ENCODE results near the gene SPRY1.
A peak's percentile ranks its signal among the peaks of the same experiment; 100 is the strongest.

The SPRY1 gene

DNA sequence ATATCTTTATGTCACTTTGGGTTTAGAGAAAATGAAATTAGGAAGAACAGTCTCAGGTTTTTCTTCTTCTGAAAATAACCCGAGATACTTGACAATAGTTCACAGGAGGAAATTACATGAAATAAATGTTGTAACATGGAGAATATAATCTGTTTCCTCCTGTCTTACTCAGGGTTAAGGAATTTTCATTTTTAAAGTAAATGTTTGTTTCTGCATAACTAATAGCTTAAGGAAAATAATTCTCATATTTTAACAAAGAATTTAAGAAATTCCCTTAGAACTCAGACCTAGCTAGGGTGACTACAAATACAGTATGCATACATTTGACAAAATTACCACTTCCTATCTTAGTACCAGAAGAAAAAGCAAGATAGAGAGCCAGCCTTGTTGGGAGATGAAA lies 17.2 kb upstream of the SPRY1 start:
- DNase-seq (ENCODE audit: low spot score): no peak

GRCh38 chr4:123380728-123381716 lies 15.6 kb upstream of the SPRY1 start:
- no peak for DNase-seq (ENCODE audit: low spot score)

DNA sequence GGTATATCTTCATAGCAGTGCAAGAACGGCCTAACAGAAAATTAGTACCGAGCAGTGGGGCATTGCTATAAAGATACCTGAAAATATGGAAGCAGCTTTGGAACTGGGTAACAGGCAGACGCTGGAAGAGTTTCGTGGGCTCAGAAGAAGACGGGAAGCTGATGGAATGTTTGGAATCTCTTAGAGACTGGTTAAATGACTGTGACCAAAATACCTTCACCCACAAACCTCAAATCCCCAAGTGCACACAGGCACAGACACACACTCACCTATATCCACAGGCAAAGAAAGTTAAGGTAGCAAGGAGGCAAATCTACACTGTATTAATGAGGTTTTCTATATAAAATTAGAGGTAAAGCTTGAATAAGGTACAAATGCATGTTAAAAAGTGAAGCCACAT lies 14.6 kb upstream of the SPRY1 start:
- DNase-seq (ENCODE audit: low spot score): no peak

DNA sequence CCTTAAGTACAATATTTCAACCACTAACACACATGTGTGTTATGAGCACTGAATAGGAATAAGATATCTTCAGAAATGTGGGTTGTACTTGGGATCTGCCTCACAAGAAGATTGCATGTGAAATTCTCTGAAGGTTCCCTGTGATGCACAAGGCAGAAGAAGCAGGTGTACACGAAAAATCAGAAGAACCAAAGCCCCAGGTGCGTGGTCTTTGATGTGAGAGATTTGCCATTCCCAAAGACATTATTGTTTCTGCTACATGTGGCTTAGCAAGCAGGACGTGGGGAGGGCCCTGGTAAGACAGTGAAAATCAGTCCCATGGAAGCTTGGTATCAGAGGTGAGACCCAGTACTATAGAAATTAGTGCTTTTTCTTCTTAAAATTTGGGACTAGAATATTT lies 13.0 kb upstream of the SPRY1 start:
- no peak for DNase-seq (ENCODE audit: low spot score)

DNA sequence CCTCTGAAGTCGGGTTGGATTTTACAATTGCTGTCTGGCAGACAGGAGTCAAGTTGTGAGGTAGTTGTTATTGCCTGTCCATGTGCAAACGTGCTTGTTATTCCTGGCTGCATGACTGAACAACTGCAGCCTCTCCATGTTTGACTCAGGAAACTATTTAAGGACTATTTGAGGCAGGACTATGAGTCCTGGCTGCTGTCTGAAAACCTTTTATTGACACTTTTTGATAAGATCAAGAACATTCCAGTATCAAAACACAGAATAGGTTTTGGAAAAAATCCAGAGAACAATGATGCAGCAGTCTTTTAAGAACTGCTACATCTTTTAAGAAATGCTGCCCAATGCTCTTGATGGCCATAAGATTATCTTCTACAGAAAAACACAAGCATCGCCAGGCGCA lies 10.0 kb upstream of the SPRY1 start:
- no peak for DNase-seq (ENCODE audit: low spot score)

DNA sequence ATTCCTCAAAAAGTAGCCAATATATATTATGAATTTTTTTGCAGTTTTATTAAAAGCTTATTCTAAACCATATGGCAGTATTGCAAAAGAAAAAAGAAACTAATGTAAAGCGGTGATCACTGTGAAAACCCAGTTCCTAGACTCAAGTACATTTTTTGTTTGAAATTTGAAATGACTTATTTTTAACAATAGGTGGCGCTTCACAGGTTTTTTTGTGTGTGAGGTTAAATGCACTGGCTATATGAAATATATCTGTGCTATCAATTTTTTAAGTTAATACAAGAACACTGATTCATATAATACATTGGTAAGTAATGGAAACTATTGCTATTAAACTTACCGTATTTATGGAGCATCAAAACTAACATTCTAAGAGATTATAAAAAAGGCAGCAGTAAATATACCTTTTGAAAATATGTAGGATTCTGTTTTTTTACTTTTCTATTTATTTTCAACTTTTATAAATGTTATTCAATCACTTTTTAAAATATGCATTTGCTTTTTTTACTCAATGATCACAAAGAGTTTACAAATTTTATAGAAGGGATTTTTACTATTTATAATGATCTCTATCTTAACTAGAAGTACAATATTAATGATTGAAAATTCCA lies 5.6 kb upstream of the SPRY1 start:
- peak; percentile 39 for DNase-seq (ENCODE audit: low spot score)

DNA sequence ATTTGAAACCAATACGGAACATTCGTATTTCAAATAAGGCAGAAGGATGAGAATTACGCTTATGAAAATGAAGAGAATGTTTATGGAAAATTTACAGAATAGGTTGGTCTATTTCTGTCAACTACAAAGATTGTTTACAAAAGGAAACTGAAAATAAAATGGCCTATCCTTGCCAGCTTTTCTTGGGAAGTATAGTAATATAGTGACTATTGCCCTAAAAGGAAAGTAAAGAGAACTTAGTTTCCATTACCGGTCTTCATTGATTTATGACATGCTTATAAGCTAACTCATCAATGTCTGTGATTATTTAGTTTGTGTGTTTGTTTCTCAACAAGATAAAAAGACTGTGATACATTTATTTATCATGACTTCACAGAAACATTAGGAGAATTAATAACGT lies 2.9 kb upstream of the SPRY1 start:
- no peak for DNase-seq (ENCODE audit: low spot score)

DNA sequence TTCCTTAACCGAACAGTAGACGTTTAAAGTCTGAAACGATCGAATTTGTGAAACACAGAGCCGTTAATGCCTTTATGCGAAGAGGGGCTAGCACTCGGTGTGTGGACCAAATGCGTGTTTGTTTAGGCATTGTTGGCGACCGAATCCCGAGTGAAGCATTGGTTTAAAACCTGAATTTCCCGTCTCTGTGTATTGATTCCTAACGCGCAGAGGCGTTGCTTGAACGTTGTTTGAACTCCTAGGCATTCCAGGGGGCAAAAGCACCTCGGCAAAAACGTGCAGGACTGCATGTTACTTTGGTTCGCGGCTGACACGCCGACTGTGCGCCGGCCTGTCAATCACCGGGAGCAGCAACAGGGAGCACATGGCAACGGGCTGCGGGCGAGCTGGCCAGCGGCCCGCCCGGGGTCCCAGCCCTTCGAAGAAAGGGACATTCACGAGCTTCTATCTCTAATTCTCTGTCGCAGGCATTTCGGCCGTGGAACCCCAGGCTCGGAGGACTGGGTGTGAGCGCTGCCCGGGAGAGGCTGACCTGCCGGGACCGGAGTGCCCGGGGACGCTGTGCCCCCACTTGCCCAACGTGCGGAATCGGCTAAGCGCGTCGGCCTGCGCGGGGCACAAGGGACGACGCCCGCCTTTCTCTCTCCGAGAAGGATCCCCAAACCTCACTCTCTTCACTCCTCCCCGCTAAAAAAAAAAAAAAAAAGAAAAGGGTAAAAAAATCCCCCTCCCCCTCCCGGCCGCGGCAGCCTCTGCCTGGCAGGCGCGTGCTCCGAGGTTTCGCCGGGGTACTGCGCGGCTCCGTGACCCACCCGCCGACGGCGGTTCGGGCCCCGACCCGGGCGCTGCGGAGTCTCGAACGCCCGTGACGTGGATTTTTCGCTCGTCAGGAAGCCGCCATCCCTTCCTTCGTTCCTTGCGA lies 810 bp downstream of the SPRY1 start:
- peak; percentile 51 for DNase-seq (ENCODE audit: low spot score)

DNA sequence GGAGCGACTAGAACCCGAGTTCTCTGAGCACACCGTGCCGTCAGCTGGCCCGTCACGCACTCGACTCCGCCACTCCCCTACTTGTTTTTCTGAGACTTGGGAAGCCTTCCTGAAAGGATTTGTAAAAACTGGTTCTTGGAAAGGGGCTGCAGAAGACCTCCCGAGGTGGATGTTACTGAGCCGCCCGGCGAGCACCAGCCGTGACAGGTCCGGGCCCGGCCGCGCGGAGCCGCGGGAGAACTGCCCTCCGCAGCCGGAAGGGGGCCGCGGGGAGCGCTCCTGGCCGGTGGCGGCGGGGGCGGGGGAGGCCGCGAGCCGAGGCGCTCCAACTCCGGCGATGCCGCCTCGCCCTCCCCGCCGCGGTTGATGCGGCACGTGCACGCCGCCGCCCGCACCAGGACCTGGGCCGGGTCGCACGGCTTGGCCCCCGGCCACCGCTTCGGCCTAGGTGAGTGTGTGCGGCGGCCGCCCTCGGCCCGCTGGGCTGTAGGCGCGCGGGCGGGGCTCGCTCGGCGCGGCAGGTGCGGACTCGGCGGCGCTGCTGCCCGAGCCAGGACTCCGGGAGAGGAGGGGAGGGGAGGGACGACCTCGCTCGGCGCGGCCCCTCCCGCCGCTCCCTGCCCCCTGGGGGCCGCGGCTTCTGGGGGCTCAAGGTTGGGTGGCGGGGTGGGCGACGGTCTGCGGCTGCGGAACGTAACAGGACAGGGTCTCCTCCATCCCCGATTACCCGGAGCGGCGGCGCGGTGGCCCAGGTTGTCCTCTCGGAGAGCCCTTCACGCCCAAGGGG lies 1.7 kb downstream of the SPRY1 start:
- DNase-seq (ENCODE audit: low spot score): peak; percentile 91

DNA sequence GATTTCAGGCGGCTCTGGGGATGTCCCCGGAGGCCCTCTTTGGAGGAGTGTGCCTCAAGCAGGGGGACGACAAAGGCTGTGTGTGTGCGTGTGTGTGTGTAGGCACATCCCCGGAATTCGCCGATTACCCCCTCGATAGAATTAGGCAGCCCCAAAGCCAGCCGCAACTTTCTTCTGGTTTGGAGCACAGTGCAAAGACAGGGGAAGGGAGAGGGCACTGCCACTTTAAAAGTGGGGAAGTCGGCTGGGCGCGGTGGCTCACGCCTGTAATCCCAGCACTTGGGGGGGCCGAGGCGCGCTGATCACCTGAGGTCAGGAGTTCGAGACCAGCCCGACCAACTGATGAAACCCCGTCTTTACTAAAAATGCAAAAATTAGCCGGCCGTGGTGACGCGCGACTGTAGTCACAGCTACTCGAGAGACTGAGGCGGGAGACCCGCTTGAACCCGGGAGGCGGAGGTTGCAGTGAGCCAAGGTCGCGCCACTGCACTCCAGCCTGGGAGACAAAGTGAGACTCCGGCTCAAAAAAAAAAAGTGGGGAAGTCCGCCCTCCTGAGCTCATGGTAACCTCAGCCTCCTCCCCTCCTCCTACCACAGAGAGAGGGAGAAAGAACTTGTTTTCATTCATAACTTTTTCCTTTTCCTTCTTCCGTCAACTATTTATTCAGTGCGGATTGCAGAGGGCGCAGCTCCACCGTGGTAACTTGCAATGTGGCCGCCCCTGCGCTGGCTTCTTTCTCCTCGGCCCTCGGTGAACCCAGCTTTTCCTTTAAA lies 2.4 kb downstream of the SPRY1 start:
- peak; percentile 64 for DNase-seq (ENCODE audit: low spot score)

GRCh38 chr4:123399627-123400358 lies 3.2 kb downstream of the SPRY1 start:
- DNase-seq (ENCODE audit: low spot score): no peak

DNA sequence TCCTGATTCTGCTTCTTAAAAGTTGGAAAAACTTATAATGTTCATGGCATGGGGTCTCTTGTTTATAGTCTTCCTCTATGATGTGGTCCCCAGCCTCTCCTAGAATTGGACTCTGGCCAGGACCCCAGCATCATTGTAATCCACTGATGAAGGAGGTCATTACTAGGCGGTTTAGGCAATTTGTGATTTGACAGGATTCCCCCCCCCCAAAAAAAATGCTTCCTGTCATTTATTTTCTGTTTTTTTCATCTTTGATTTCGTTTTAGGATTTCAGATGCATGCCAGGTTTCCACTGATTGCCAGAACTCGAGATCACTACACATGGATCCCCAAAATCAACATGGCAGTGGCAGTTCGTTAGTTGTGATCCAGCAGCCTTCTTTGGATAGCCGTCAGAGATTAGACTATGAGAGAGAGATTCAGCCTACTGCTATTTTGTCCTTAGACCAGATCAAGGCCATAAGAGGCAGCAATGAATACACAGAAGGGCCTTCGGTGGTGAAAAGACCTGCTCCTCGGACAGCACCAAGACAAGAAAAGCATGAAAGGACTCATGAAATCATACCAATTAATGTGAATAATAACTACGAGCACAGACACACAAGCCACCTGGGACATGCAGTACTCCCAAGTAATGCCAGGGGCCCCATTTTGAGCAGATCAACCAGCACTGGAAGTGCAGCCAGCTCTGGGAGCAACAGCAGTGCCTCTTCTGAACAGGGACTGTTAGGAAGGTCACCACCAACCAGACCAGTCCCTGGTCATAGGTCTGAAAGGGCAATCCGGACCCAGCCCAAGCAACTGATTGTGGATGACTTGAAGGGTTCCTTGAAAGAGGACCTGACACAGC lies 4.9 kb downstream of the SPRY1 start:
- DNase-seq (ENCODE audit: low spot score): no peak

- DNase-seq (ENCODE audit: low spot score): no peak
Observed at GRCh38 chr4:123402121-123402465, 5.5 kb downstream of the SPRY1 start.

DNA sequence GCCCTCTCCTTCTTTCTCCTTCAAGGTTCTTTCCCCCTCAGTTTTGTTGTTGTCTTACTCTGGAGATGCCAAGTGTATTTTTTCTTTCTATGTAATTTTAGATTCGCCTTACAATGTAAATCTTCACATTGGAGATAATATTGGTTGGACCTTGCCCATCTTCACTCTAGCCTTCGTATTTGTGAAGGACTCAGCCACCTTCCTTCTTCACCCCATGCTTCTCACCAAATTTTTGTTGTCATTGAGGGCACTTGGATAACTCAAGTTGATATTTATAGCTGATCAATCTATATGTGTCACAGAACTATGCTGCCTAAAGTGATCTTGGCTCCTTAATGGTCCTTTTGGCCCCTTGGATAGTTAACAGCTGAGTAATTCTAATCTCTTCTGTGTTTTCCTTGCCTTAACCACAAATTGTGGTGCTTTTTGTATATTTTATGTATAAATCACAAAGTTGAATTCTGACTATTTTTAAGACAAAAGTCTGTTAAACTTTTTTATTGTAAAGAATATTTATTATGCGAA lies 6.5 kb downstream of the SPRY1 start:
- DNase-seq (ENCODE audit: low spot score): no peak

- no peak for DNase-seq (ENCODE audit: low spot score)
Observed at GRCh38 chr4:123404533-123404932, 7.9 kb downstream of the SPRY1 start.

GRCh38 chr4:123405267-123405865 lies 8.8 kb downstream of the SPRY1 start:
- no peak for DNase-seq (ENCODE audit: low spot score)

- no peak for DNase-seq (ENCODE audit: low spot score)
Observed at GRCh38 chr4:123406872-123407271, 10.3 kb downstream of the SPRY1 start.

DNA sequence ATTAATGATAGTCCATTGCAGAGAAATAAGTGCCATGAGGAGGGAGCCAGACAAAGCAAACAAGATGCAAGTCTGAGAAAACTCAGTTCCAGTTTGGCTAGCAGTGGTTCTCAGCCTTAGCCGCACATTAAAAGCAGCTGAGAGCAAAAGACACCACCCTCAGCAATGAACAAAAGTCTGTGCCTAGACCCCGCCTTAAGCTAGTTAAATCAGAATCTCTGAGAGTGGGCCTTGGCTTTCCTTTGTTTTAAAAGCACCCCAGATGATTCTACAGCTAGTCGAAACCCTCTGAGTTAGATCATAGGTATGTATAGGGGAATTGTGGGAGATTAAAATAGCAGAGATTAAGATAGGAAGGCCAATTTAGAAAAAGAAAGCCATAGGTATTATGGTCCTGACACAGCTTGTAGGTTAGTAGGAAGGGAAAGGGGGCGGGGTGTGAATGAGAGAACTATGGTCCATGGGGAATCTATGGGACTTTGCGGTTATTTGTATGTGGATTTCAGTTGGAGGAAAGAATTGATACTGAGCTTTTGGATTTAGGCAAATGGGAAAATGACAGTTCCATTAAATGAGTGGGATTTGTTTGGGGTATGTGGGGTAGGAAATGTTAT lies 12.0 kb downstream of the SPRY1 start:
- DNase-seq (ENCODE audit: low spot score): no peak
